RPMI7951 (cell line): Measurements from ENCODE around the gene CACNB1. TPM values are rescaled to one million over a fixed set of nuclear protein-coding genes. Genes with fewer than 3 reads are reported as not detected.

Source experiments
- DNase-seq: peaks from one replicate; pipeline ENCODE4 v3.0.0-alpha.2; 2012; ENCODE audit warnings: low read depth
- total RNA-seq: library from RNA; depleted of rRNA; stranded (reverse); fragments of >200 nt; shearing (Covaris generic); gene quantifications from 2 replicates; pipeline ENCODE4 v1.2.3, GENCODE V29; 2014; rRNA removed

CACNB1 gene
- total RNA-seq, 1 experiment from 2014 or later, result 1.9 TPM

DNA sequence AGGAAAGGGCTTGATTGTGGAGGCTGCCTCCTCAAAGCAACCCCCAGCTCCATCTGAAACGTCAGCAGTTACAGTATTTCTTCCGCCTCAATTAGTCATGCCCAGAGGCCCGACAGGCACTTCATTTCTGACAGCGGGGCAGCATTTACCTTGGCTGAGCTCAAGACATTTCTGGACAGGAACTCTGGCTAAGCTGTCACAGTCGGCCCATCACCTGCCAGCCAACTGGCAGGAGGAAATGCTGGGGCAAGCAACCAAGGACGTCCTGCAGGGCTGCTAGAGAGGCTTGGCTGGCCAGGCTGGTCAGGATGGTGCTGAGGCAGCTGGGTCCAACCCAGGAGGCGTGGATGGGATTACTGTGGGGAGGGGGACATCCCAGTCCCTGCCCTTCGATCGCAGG lies 73.8 kb downstream of the CACNB1 start:
- peak; percentile 34 for DNase-seq

Other genes starting within 250 kb of the CACNB1 start
- gene FBXO47, start 230.3 kb downstream of the CACNB1 start, total RNA-seq, result not detected in 2 replicates
- gene PLXDC1, start 46.0 kb downstream of the CACNB1 start, total RNA-seq, result 1.4 and 4.2 TPM in 2 replicates
- gene ARL5C, start 31.5 kb downstream of the CACNB1 start, total RNA-seq, result not detected in 2 replicates
- gene RPL19, start 2.6 kb upstream of the CACNB1 start, total RNA-seq, result 2,028 and 2,044 TPM in 2 replicates
- 0.10 and 0.12 TPM in 2 replicates for gene STAC2, start 28.3 kb upstream of the CACNB1 start, total RNA-seq
- gene FBXL20, start 204.0 kb upstream of the CACNB1 start, total RNA-seq, result 6.1 and 7.1 TPM in 2 replicates